ENCODE results near the gene STAU1.

GRCh38 chr20:49099011-49099410 lies 89.1 kb downstream of the STAU1 start:
- TF ChIP-seq CTCF (IDR thresholded peaks at IDR 0.05) (no peak), POLR2A (IDR thresholded peaks at IDR 0.05) (no peak)
